GM12875 (cell line): ENCODE results near the gene KIAA1614.

ENCODE experiments used
- H3K4me3 ChIP-seq: one replicate; pipeline ENCODE4 v1.5.1; 2011; ENCODE audit warnings: low read depth, low read length, control low read depth
- CTCF ChIP-seq: IDR thresholded peaks from 2 replicates; pipeline ENCODE4 v1.5.1; 2011; ENCODE audit warnings: low read depth, mild to moderate bottlenecking, control low read depth, inconsistent platforms, low read length, moderate library complexity, borderline replicate concordance; ENCODE audit not compliant: insufficient read depth

Gene KIAA1614

GRCh38 chr1:180887841-180888240 is 24.9 kb upstream of the KIAA1614 start:
- no peak overlapping the region for H3K4me3 ChIP-seq
- TF ChIP-seq CTCF: no peak

- no peak for TF ChIP-seq CTCF
- no peak overlapping the region for H3K4me3 ChIP-seq
These were observed 23.8 kb upstream of the KIAA1614 start for GRCh38 chr1:180888870-180889269.

- no peak overlapping the region for H3K4me3 ChIP-seq
- TF ChIP-seq CTCF: no peak
These were observed 23.4 kb upstream of the KIAA1614 start for GRCh38 chr1:180889325-180889724.

- no peak for TF ChIP-seq CTCF
- no peak overlapping the region for H3K4me3 ChIP-seq
These were observed 20.4 kb upstream of the KIAA1614 start for GRCh38 chr1:180892272-180892671.

GRCh38 chr1:180892675-180893074 is 20.0 kb upstream of the KIAA1614 start:
- no peak overlapping the region for H3K4me3 ChIP-seq
- TF ChIP-seq CTCF: no peak

- TF ChIP-seq CTCF: no peak
- H3K4me3 ChIP-seq: no peak overlapping the region
These were observed 19.1 kb upstream of the KIAA1614 start for GRCh38 chr1:180893614-180894013.

- no peak overlapping the region for H3K4me3 ChIP-seq
- no peak for TF ChIP-seq CTCF
These were observed 16.5 kb upstream of the KIAA1614 start for GRCh38 chr1:180896161-180896560.
